Measurements from ENCODE around the gene UTP25. TPM values are rescaled to one million over a fixed set of nuclear protein-coding genes. Genes with fewer than 3 reads are reported as not detected.

Gene UTP25
- total RNA-seq, 5 donors from 2014 or later (not counting 1 experiment from before 2014, with no cell fraction given): 9.1 to 19.9 (median 14.5) TPM

- Mint-ChIP-seq H3K36me3 (no peaks in the 10 kb centered on the region), H3K4me3 (no peak overlapping the region), H3K27ac (no peak overlapping the region), H3K4me1 (peaks cover 9 to 22% (median 15%) of the 10 kb centered on the region in 3 donors), H3K27me3 (peaks cover 22 to 31% of the 10 kb centered on the region in 2 donors), H3K9me3 (no peaks in the 10 kb centered on the region)
- ChIA-PET CTCF (interaction anchor here (0.5 to 1.3 kb wide), 3 partner anchors 13 to 55 kb away, joined by 3 to 5 read pairs (median 3); partner anchors contain the start of gene IRF6 (in 1 of the 2)), POLR2A (no interaction called here)
- Histone ChIP-seq H3K4me1 (ENCODE audit: control insufficient read depth in 1 of 2, extremely low read depth in 1 of 2, insufficient read depth in 2 of 2, low read length in 2 of 2) (peaks cover 0 to 4% of the 10 kb centered on the region in 2 experiments), H3K27me3 (replicated peaks in 1 of 2; ENCODE audit: control insufficient read depth in 2 of 2, extremely low read depth in 1 of 2, insufficient read depth in 2 of 2, low read length in 1 of 2) (peaks cover 0 to 14% of the 10 kb centered on the region in 2 experiments), H3K9me3 (no peaks in the 10 kb centered on the region), H3K4me3 (ENCODE audit: control insufficient read depth in 1 of 2, extremely low read depth in 1 of 2, low read length in 1 of 2) (no peak overlapping the region), H3K36me3 (ENCODE audit: control insufficient read depth in 2 of 2, extremely low read depth in 1 of 2, insufficient read depth in 1 of 2, low read length in 1 of 2) (no peaks in the 10 kb centered on the region), H3K27ac (ENCODE audit: low read length) (no peak overlapping the region)
- DNase-seq (no peak), ATAC-seq (replicated peaks in 1 of 4) (no peak)
- no CpG with 5 or more reads among the region's 1 CpG for WGBS (ENCODE audit: insufficient coverage)
These were observed 8.7 kb upstream of the UTP25 start for GRCh38 chr1:209819058-209819457.

DNA sequence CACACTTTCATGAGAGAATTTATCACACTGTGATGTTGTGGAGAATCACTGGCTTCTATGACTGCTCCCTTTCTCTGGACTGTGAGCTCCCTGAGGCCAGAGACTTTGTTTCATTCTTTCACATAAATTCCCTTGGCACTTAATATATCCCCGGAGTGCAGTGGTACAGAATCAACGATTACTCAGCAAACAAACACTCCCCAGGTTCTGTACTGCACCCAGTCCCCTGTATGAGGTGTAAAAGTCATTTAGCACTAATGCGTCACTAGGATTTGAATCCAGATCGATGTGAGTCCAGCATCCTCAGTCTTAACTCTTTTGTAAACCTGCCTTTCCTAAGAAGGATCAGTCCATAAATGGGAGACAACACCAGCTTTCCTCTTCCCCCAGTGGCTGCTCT, 6.8 kb upstream of the UTP25 start:
- peaks cover 9 to 12% (median 9%) of the 10 kb centered on the region in 3 donors for H3K4me1 Mint-ChIP-seq
- no peak overlapping the region for H3K27ac Mint-ChIP-seq
- peaks cover 0 to 1% of the 10 kb centered on the region in 2 experiments for H3K4me1 ChIP-seq (ENCODE audit: control insufficient read depth in 1 of 2, extremely low read depth in 1 of 2, insufficient read depth in 2 of 2, low read length in 2 of 2)
- H3K27me3 ChIP-seq (replicated peaks in 1 of 2; ENCODE audit: control insufficient read depth in 2 of 2, extremely low read depth in 1 of 2, insufficient read depth in 2 of 2, low read length in 1 of 2): peaks cover 0 to 14% of the 10 kb centered on the region in 2 experiments
- POLR2A ChIA-PET: no interaction called here
- no peak overlapping the region for H3K4me3 ChIP-seq (ENCODE audit: control insufficient read depth in 1 of 2, extremely low read depth in 1 of 2, low read length in 1 of 2)
- no peaks in the 10 kb centered on the region for H3K36me3 Mint-ChIP-seq
- WGBS (ENCODE audit: insufficient coverage): 50% methylated on average over 1 of the region's 4 CpGs
- DNase-seq (no peak), ATAC-seq (replicated peaks in 1 of 4) (no peak)
- no peaks in the 10 kb centered on the region for H3K9me3 ChIP-seq
- H3K36me3 ChIP-seq (ENCODE audit: control insufficient read depth in 2 of 2, extremely low read depth in 1 of 2, insufficient read depth in 1 of 2, low read length in 1 of 2): no peaks in the 10 kb centered on the region
- no peak overlapping the region for H3K4me3 Mint-ChIP-seq
- H3K27me3 Mint-ChIP-seq: peaks cover 22 to 31% of the 10 kb centered on the region in 2 donors
- no peaks in the 10 kb centered on the region for H3K9me3 Mint-ChIP-seq
- CTCF ChIA-PET: no interaction called here
- H3K27ac ChIP-seq (ENCODE audit: low read length): no peak overlapping the region

GRCh38 chr1:209822706-209823105, 5.1 kb upstream of the UTP25 start:
- H3K36me3 Mint-ChIP-seq: no peaks in the 10 kb centered on the region
- DNase-seq (no peak), ATAC-seq (replicated peaks in 1 of 4) (no peak)
- CTCF ChIA-PET: interaction anchor here (0.7 to 2.5 kb wide), 21 partner anchors 8 to 67 kb away, joined by 3 to 12 read pairs (median 4); partner anchors contain the start of gene TRAF3IP3 (in 1 of the 2)
- 85% methylated on average over 5 of the region's 7 CpGs for WGBS (ENCODE audit: insufficient coverage)
- POLR2A ChIA-PET: no interaction called here
- peaks cover 0 to 7% of the 10 kb centered on the region in 2 experiments for H3K4me1 ChIP-seq (ENCODE audit: control insufficient read depth in 1 of 2, extremely low read depth in 1 of 2, insufficient read depth in 2 of 2, low read length in 2 of 2)
- H3K4me3 ChIP-seq (ENCODE audit: control insufficient read depth in 1 of 2, extremely low read depth in 1 of 2, low read length in 1 of 2): no peak overlapping the region
- H3K4me3 Mint-ChIP-seq: no peak overlapping the region
- peak overlapping the region in 1 of 2 donors; percentile 21 for H3K27ac Mint-ChIP-seq
- no peaks in the 10 kb centered on the region for H3K9me3 ChIP-seq
- H3K4me1 Mint-ChIP-seq: peaks cover 16 to 18% (median 16%) of the 10 kb centered on the region in 3 donors
- H3K27me3 ChIP-seq (replicated peaks in 1 of 2; ENCODE audit: control insufficient read depth in 2 of 2, extremely low read depth in 1 of 2, insufficient read depth in 2 of 2, low read length in 1 of 2): peaks cover 0 to 14% of the 10 kb centered on the region in 2 experiments
- no peak overlapping the region for H3K27ac ChIP-seq (ENCODE audit: low read length)
- H3K9me3 Mint-ChIP-seq: no peaks in the 10 kb centered on the region
- no peaks in the 10 kb centered on the region for H3K36me3 ChIP-seq (ENCODE audit: control insufficient read depth in 2 of 2, extremely low read depth in 1 of 2, insufficient read depth in 1 of 2, low read length in 1 of 2)
- peaks cover 22 to 29% of the 10 kb centered on the region in 2 donors for H3K27me3 Mint-ChIP-seq

- no peaks in the 10 kb centered on the region for H3K9me3 Mint-ChIP-seq
- Histone ChIP-seq H3K9me3 (no peaks in the 10 kb centered on the region), H3K27ac (ENCODE audit: low read length) (no peak overlapping the region), H3K36me3 (ENCODE audit: control insufficient read depth in 2 of 2, extremely low read depth in 1 of 2, insufficient read depth in 1 of 2, low read length in 1 of 2) (no peaks in the 10 kb centered on the region), H3K4me3 (ENCODE audit: control insufficient read depth in 1 of 2, extremely low read depth in 1 of 2, low read length in 1 of 2) (no peak overlapping the region), H3K4me1 (ENCODE audit: control insufficient read depth in 1 of 2, extremely low read depth in 1 of 2, insufficient read depth in 2 of 2, low read length in 2 of 2) (peaks cover 0 to 8% of the 10 kb centered on the region in 2 experiments), H3K27me3 (replicated peaks in 1 of 2; ENCODE audit: control insufficient read depth in 2 of 2, extremely low read depth in 1 of 2, insufficient read depth in 2 of 2, low read length in 1 of 2) (peaks cover 0 to 14% of the 10 kb centered on the region in 2 experiments)
- peak in 2 of 4 experiments; percentile 39 to 48 for ATAC-seq (replicated peaks in 1 of 4)
- peak in 8 of 35 experiments; percentile 2 to 79 (median 12) for DNase-seq
- H3K27me3 Mint-ChIP-seq: peaks cover 22 to 29% of the 10 kb centered on the region in 2 donors
- ChIA-PET POLR2A (no interaction called here), CTCF (interaction anchor here (0.5 to 2.5 kb wide), 30 partner anchors 8 to 487 kb away, joined by 3 to 12 read pairs (median 4); partner anchors contain the start of genes TRAF3IP3 (in 2 of the 2), C1orf74 (in 1 of the 2) and IRF6 (in 1 of the 2))
- H3K4me1 Mint-ChIP-seq: peaks cover 21 to 22% (median 22%) of the 10 kb centered on the region in 3 donors
- H3K27ac Mint-ChIP-seq: peak overlapping the region in 1 of 2 donors; percentile 21
- 72% methylated on average over 3 of the region's 12 CpGs for WGBS (ENCODE audit: insufficient coverage)
- no peaks in the 10 kb centered on the region for H3K36me3 Mint-ChIP-seq
- no peak overlapping the region for H3K4me3 Mint-ChIP-seq
These were observed 4.4 kb upstream of the UTP25 start for GRCh38 chr1:209823143-209824041.

DNA sequence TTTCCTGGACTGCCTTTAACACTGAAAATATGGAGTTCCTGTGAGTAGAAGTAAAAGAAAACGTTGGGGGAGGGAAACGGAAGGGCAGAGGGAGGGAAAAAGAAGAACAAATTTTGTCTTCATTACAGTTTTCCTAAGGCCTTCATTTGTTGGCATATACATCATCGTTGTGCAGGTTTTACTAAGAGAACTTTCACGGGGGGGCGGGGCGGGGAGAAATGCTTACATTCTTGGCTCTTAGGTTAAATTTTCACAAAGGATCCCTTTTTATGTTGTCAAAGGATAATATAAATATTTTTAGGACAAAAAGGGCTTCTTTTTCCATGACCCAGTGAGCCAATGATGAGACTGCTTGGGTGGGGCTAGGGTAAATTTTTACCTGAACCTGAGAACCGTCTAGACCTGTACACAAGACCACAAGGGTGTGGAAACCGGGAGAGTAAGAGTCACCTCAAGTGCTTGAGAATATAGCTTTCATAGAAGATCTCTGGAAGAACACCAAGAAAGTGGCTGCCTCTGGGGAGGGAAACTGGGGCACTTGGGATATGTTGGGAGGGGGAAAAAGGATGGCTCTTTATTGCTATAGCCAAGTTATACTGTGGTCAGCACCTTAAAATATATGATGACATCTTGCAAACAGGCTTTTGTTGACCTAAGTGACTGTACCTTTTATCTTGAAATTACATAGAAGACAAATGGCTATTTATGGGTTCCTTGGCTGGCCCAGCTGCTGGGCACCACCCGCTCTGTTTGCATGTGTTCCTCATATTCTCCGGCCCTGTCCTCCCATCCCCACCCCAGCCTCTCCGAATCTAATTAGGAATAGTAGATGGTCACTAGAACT, 2.0 kb upstream of the UTP25 start:
- H3K4me1 Mint-ChIP-seq: peaks cover 39 to 43% (median 41%) of the 10 kb centered on the region in 3 donors
- H3K9me3 Mint-ChIP-seq: no peaks in the 10 kb centered on the region
- ChIA-PET POLR2A (interaction anchor here in 1 of 2 donors (0.7 kb wide), 1 partner anchor 20 kb away, joined by 3 read pairs; the partner anchor contains the start of gene IRF6), CTCF (interaction anchor here (0.6 to 1.9 kb wide), 4 partner anchors 11 to 259 kb away, joined by 3 to 7 read pairs (median 3); no protein-coding TSS in a partner anchor)
- WGBS (ENCODE audit: insufficient coverage): 86% methylated on average over 2 of the region's 11 CpGs
- peaks cover 5 to 18% of the 10 kb centered on the region in 2 experiments for H3K4me1 ChIP-seq (ENCODE audit: control insufficient read depth in 1 of 2, extremely low read depth in 1 of 2, insufficient read depth in 2 of 2, low read length in 2 of 2)
- H3K27ac ChIP-seq (ENCODE audit: low read length): no peak overlapping the region
- ATAC-seq (replicated peaks in 1 of 4) (no peak), DNase-seq (no peak)
- no peak overlapping the region for H3K4me3 Mint-ChIP-seq
- H3K27me3 Mint-ChIP-seq: peaks cover 13 to 16% of the 10 kb centered on the region in 2 donors
- H3K9me3 ChIP-seq: no peaks in the 10 kb centered on the region
- H3K27me3 ChIP-seq (replicated peaks in 1 of 2; ENCODE audit: control insufficient read depth in 2 of 2, extremely low read depth in 1 of 2, insufficient read depth in 2 of 2, low read length in 1 of 2): peaks cover 0 to 14% of the 10 kb centered on the region in 2 experiments
- H3K27ac Mint-ChIP-seq: no peak overlapping the region
- peaks cover 0 to 2% of the 10 kb centered on the region in 2 donors for H3K36me3 ChIP-seq (ENCODE audit: control insufficient read depth in 2 of 2, extremely low read depth in 1 of 2, insufficient read depth in 1 of 2, low read length in 1 of 2)
- H3K4me3 ChIP-seq (ENCODE audit: control insufficient read depth in 1 of 2, extremely low read depth in 1 of 2, low read length in 1 of 2): no peak overlapping the region
- H3K36me3 Mint-ChIP-seq: peaks cover 4% of the 10 kb centered on the region

All from T-cell (primary cell).